ENCODE results near the gene KDM1A. TPM values are rescaled to one million over a fixed set of nuclear protein-coding genes. Genes with fewer than 3 reads are reported as not detected.

KDM1A gene
- total and polyA plus RNA-seq, 10 of the 15 experiments (the other 5 are each of a cell fraction or from before 2014, with no cell fraction given) = 39.2 to 118 (median 98.9) TPM

DNA sequence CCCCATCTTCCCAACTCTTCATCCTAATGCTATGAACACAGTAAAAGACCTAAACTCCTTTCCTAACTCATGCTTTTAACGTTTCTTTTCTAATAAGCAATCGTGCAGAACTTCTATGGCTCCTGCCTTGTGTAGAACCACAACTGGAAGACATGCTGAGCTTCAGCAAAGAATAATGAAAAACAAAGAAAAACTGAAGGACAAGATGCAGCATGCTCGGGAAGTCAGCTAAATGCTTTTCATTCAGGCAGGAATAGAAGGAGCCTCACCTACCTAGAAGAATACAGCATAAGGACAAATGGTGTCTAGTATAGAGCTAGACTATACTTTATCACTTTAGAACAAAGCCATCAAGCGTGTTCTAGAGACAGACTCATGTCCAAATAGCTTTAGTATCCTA lies 103.5 kb downstream of the KDM1A start (continued):
- TF ChIP-seq, protein P1, sequence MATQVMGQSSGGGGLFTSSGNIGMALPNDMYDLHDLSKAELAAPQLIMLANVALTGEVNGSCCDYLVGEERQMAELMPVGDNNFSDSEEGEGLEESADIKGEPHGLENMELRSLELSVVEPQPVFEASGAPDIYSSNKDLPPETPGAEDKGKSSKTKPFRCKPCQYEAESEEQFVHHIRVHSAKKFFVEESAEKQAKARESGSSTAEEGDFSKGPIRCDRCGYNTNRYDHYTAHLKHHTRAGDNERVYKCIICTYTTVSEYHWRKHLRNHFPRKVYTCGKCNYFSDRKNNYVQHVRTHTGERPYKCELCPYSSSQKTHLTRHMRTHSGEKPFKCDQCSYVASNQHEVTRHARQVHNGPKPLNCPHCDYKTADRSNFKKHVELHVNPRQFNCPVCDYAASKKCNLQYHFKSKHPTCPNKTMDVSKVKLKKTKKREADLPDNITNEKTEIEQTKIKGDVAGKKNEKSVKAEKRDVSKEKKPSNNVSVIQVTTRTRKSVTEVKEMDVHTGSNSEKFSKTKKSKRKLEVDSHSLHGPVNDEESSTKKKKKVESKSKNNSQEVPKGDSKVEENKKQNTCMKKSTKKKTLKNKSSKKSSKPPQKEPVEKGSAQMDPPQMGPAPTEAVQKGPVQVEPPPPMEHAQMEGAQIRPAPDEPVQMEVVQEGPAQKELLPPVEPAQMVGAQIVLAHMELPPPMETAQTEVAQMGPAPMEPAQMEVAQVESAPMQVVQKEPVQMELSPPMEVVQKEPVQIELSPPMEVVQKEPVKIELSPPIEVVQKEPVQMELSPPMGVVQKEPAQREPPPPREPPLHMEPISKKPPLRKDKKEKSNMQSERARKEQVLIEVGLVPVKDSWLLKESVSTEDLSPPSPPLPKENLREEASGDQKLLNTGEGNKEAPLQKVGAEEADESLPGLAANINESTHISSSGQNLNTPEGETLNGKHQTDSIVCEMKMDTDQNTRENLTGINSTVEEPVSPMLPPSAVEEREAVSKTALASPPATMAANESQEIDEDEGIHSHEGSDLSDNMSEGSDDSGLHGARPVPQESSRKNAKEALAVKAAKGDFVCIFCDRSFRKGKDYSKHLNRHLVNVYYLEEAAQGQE (IDR thresholded peaks at IDR 0.05; ENCODE audit: low read depth, low read length) = no peak

DNA sequence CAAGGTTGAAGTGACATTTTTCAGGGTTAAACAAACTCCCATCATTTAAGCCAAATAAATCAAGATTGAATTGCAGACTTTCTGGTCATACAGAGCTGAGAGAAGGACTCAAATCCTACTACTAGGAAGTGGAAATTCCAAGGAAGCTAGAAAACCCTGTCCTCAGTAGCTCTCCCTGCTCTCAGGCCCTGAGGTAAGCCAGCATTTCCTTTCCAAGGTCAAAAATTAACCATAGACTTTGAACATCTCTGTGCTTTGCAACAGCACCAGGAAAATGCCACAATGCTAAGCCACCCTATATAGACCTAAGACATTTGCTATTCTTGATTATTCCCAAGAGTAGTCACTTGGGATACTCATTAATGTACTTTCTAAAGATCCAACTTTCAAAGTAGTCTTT lies 104.3 kb downstream of the KDM1A start:
- Histone ChIP-seq H3K27ac (ENCODE audit: control insufficient read depth, insufficient read depth) (no peak overlapping the region), H2AFZ (ENCODE audit: control insufficient read depth, low read depth, low read length) (no peak overlapping the region), H3K36me3 (ENCODE audit: control insufficient read depth in 2 of 2, insufficient read depth in 2 of 2, low read length in 1 of 2) (no peaks in the 10 kb centered on the region), H4K20me1 (ENCODE audit: control insufficient read depth, insufficient read depth) (no peaks in the 10 kb centered on the region), H3K4me2 (ENCODE audit: control insufficient read depth, insufficient read depth) (no peak overlapping the region), H3K9me3 (replicated peaks; ENCODE audit: control insufficient read depth, insufficient read depth, low read length) (no peaks in the 10 kb centered on the region), H3K9ac (ENCODE audit: control insufficient read depth, insufficient read depth, low read length) (no peak overlapping the region), H3K4me3 (no peak overlapping the region), H3K27me3 (replicated peaks in 1 of 2; ENCODE audit: control insufficient read depth in 2 of 2, insufficient read depth in 2 of 2, low read length in 1 of 2) (no peaks in the 10 kb centered on the region), H3K4me1 (ENCODE audit: control insufficient read depth, insufficient read depth, low read length) (peaks cover 29% of the 10 kb centered on the region), H3K79me2 (ENCODE audit: control insufficient read depth, insufficient read depth, low read length) (peaks cover 22% of the 10 kb centered on the region)
- BruUV-seq (replicated peaks) = no TSS peak
- no peak for DNase-seq (ENCODE audit: low read depth, low spot score)
- POLR2A ChIA-PET = interaction anchor here (0.7 to 1.2 kb wide), 5 partner anchors 13 to 406 kb away, joined by 3 to 5 read pairs (median 4); no protein-coding TSS in a partner anchor
- CTCF ChIA-PET = interaction anchor here (1.2 to 5.4 kb wide), 3 partner anchors 38 to 60 kb away, joined by 3 to 42 read pairs (median 7); no protein-coding TSS in a partner anchor
- in situ Hi-C loops (cut with MboI) (no loop called here), intact Hi-C loops (cut with micrococcal nuclease; ENCODE audit: unreplicated experiment) (no loop called here)
- SMC1A ChIA-PET (ENCODE audit: uncharacterized antibody, unreplicated experiment) = interaction anchor here (0.6 to 17.6 kb wide), 7 partner anchors 8 to 1652 kb away, joined by 4 to 188 read pairs (median 5); no protein-coding TSS in a partner anchor
- no peak for TF ChIP-seq RUNX3 (IDR thresholded peaks at IDR 0.05; ENCODE audit: low read length)
- TF ChIP-seq, protein P2, sequence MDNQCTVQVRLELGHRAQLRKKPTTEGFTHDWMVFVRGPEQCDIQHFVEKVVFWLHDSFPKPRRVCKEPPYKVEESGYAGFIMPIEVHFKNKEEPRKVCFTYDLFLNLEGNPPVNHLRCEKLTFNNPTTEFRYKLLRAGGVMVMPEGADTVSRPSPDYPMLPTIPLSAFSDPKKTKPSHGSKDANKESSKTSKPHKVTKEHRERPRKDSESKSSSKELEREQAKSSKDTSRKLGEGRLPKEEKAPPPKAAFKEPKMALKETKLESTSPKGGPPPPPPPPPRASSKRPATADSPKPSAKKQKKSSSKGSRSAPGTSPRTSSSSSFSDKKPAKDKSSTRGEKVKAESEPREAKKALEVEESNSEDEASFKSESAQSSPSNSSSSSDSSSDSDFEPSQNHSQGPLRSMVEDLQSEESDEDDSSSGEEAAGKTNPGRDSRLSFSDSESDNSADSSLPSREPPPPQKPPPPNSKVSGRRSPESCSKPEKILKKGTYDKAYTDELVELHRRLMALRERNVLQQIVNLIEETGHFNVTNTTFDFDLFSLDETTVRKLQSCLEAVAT (IDR thresholded peaks at IDR 0.05) = no peak
- TF ChIP-seq FOS (IDR thresholded peaks at IDR 0.05; ENCODE audit: borderline replicate concordance, extremely low read depth, insufficient read length) = no peak
- no peak for TF ChIP-seq CREM (IDR thresholded peaks at IDR 0.05; ENCODE audit: low read depth)
- no peak for TF ChIP-seq MYC (IDR thresholded peaks at IDR 0.05; ENCODE audit: insufficient read depth, insufficient read length, insufficient replicate concordance, low read length, severe bottlenecking)
- no peak for FAIRE-seq
- peak; percentile 23; the same call in 1 of the 3 replicates for ATAC-seq
- RAD21 ChIA-PET (ENCODE audit: unreplicated experiment) = interaction anchor here (0.7 kb wide), 2 partner anchors 10 to 40 kb away, joined by 3 to 5 read pairs; no protein-coding TSS in a partner anchor

Measured in GM12878 (cell line).